ENCODE results near the gene CDK8. TPM values are rescaled to one million over a fixed set of nuclear protein-coding genes. Genes with fewer than 3 reads are reported as not detected.

Gene CDK8
- total RNA-seq, 1 experiment from 2014 or later: 14.5 TPM

DNA sequence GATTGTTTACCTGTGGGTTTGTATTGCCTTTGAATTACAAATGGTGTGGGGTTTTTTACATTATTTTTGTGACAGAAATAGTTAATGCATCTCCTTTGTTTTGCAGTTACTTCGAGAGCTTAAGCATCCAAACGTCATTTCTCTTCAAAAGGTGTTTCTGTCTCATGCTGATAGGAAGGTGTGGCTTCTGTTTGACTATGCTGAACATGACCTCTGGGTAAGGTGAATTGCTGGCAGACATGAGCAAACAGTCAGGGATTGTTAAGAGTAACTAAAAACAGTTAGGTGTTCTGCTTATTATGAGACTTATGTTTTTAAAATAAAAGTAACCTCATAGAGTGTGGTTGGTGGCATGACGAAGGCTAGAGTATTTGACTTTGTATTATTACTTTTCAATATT is 95.0 kb downstream of the CDK8 start:
- no peak overlapping the region for H3K9ac ChIP-seq (ENCODE audit: low read length)
- no peak overlapping the region for H3K27ac ChIP-seq (ENCODE audit: low read length)
- no peaks in the 10 kb centered on the region for H3F3A ChIP-seq (ENCODE audit: low read length, unreplicated experiment)
- ChIA-PET CTCF (no interaction called here), POLR2A (ENCODE audit: unreplicated experiment) (no interaction called here)
- H3K27me3 ChIP-seq (ENCODE audit: low read length): no peaks in the 10 kb centered on the region
- BruUV-seq (replicated peaks): no TSS peak
- H3K9me2 ChIP-seq (replicated peaks; ENCODE audit: low read length): no peaks in the 10 kb centered on the region
- no peaks in the 10 kb centered on the region for H3K79me2 ChIP-seq (ENCODE audit: low read length)
- H3K4me1 ChIP-seq (ENCODE audit: insufficient read depth, low read length): no peaks in the 10 kb centered on the region
- ATAC-seq: no peak
- no peak overlapping the region for H2AFZ ChIP-seq (ENCODE audit: low read length)
- no peaks in the 10 kb centered on the region for H3K9me3 ChIP-seq (ENCODE audit: low read length)
- no peak overlapping the region for H3K4me2 ChIP-seq (ENCODE audit: low read length)
- no peaks in the 10 kb centered on the region for H3K36me3 ChIP-seq (ENCODE audit: low read depth, low read length)
- DNase-seq: no peak
- H4K20me1 ChIP-seq (ENCODE audit: low read length): no peaks in the 10 kb centered on the region
- H3K4me3 ChIP-seq (ENCODE audit: low read length): no peak overlapping the region
- TF ChIP-seq, protein P1, sequence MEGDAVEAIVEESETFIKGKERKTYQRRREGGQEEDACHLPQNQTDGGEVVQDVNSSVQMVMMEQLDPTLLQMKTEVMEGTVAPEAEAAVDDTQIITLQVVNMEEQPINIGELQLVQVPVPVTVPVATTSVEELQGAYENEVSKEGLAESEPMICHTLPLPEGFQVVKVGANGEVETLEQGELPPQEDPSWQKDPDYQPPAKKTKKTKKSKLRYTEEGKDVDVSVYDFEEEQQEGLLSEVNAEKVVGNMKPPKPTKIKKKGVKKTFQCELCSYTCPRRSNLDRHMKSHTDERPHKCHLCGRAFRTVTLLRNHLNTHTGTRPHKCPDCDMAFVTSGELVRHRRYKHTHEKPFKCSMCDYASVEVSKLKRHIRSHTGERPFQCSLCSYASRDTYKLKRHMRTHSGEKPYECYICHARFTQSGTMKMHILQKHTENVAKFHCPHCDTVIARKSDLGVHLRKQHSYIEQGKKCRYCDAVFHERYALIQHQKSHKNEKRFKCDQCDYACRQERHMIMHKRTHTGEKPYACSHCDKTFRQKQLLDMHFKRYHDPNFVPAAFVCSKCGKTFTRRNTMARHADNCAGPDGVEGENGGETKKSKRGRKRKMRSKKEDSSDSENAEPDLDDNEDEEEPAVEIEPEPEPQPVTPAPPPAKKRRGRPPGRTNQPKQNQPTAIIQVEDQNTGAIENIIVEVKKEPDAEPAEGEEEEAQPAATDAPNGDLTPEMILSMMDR (conservative IDR thresholded peaks at IDR 0.05; ENCODE audit: low read depth, low read length): no peak
- TF ChIP-seq EZH2phosphoT487 (IDR thresholded peaks at IDR 0.05; ENCODE audit: borderline replicate concordance, low read length) (no peak), EZH2 (IDR thresholded peaks at IDR 0.05; ENCODE audit: low read length, unreplicated experiment) (no peak)
- intact Hi-C loops (cut with micrococcal nuclease): no loop called here

DNA sequence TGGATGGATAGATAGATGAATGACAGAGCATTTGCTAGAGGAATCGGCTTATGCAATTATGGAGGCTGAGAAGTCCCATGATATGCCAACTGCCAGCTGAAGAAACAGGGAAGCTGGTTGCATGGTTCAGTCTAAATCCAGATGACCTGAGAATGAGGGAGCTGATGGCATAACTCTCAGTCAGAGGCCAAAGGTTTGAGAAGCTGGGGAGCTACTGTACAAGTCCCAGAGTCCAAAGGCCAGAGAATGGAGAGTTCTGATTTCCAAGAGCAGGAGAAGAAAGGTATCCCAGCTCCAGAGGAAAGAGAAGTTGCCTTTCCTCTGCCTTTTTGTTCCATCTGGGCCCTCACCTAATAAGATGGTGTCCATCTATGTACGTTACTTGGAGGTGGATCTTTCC is 108.3 kb downstream of the CDK8 start:
- H2AFZ ChIP-seq (ENCODE audit: low read length): no peak overlapping the region
- H3K9ac ChIP-seq (ENCODE audit: low read length): no peak overlapping the region
- BruUV-seq (replicated peaks): no TSS peak
- no peak for TF ChIP-seq EZH2phosphoT487 (IDR thresholded peaks at IDR 0.05; ENCODE audit: borderline replicate concordance, low read length)
- TF ChIP-seq EZH2 (IDR thresholded peaks at IDR 0.05; ENCODE audit: low read length, unreplicated experiment): no peak
- TF ChIP-seq, protein P1 (conservative IDR thresholded peaks at IDR 0.05; ENCODE audit: low read depth, low read length): no peak
- ChIA-PET POLR2A (ENCODE audit: unreplicated experiment) (no interaction called here), CTCF (no interaction called here)
- H3K27me3 ChIP-seq (ENCODE audit: low read length): no peaks in the 10 kb centered on the region
- no peak for DNase-seq
- H3K36me3 ChIP-seq (ENCODE audit: low read depth, low read length): no peaks in the 10 kb centered on the region
- no peak overlapping the region for H3K4me3 ChIP-seq (ENCODE audit: low read length)
- H3K9me3 ChIP-seq (ENCODE audit: low read length): no peaks in the 10 kb centered on the region
- H3K4me1 ChIP-seq (ENCODE audit: insufficient read depth, low read length): no peaks in the 10 kb centered on the region
- ATAC-seq: no peak
- intact Hi-C loops (cut with micrococcal nuclease): no loop called here
- H3K4me2 ChIP-seq (ENCODE audit: low read length): no peak overlapping the region
- H3K9me2 ChIP-seq (replicated peaks; ENCODE audit: low read length): no peaks in the 10 kb centered on the region
- H3K27ac ChIP-seq (ENCODE audit: low read length): no peak overlapping the region
- no peaks in the 10 kb centered on the region for H3F3A ChIP-seq (ENCODE audit: low read length, unreplicated experiment)
- H4K20me1 ChIP-seq (ENCODE audit: low read length): no peaks in the 10 kb centered on the region
- no peaks in the 10 kb centered on the region for H3K79me2 ChIP-seq (ENCODE audit: low read length)

GRCh38 chr13:26370553-26370952 is 116.6 kb downstream of the CDK8 start:
- Histone ChIP-seq H3K9ac (ENCODE audit: low read length) (no peak overlapping the region), H3K4me1 (ENCODE audit: insufficient read depth, low read length) (no peaks in the 10 kb centered on the region), H3K9me3 (ENCODE audit: low read length) (no peaks in the 10 kb centered on the region), H3K36me3 (ENCODE audit: low read depth, low read length) (no peaks in the 10 kb centered on the region), H2AFZ (ENCODE audit: low read length) (no peak overlapping the region), H3K27ac (ENCODE audit: low read length) (no peak overlapping the region), H3K79me2 (ENCODE audit: low read length) (no peaks in the 10 kb centered on the region), H3K4me2 (ENCODE audit: low read length) (no peak overlapping the region), H4K20me1 (ENCODE audit: low read length) (no peaks in the 10 kb centered on the region), H3F3A (ENCODE audit: low read length, unreplicated experiment) (no peaks in the 10 kb centered on the region), H3K9me2 (replicated peaks; ENCODE audit: low read length) (no peaks in the 10 kb centered on the region), H3K4me3 (ENCODE audit: low read length) (no peak overlapping the region), H3K27me3 (ENCODE audit: low read length) (no peaks in the 10 kb centered on the region)
- intact Hi-C loops (cut with micrococcal nuclease): no loop called here
- BruUV-seq (replicated peaks): no TSS peak
- ATAC-seq: no peak
- ChIA-PET CTCF (interaction anchor here (0.6 kb wide), 1 partner anchor 126 kb away, joined by 3 read pairs; no protein-coding TSS in a partner anchor), POLR2A (ENCODE audit: unreplicated experiment) (no interaction called here)
- no peak for DNase-seq
- TF ChIP-seq EZH2phosphoT487 (IDR thresholded peaks at IDR 0.05; ENCODE audit: borderline replicate concordance, low read length) (no peak), EZH2 (IDR thresholded peaks at IDR 0.05; ENCODE audit: low read length, unreplicated experiment) (no peak)
- TF ChIP-seq, protein P1 (conservative IDR thresholded peaks at IDR 0.05; ENCODE audit: low read depth, low read length): no peak

Measured in PC-3 (cell line).